GM21526 (cell line): ENCODE results near the gene RGL2.
A peak's percentile ranks its signal among the peaks of the same experiment; 100 is the strongest.
"Not testable (repeated sequence)": the region's sequence is repeated elsewhere in the genome, so short reads cannot be mapped to it uniquely, and the experiment has no call there.

ENCODE experiments used
- ATAC-seq: cut with Tn5 transposase; IDR thresholded peaks from one replicate; pipeline ENCODE4 v1.9.1; 2021; ENCODE audit warnings: moderate library complexity; ENCODE audit not compliant: unreplicated experiment, low FRiP score

RGL2 gene

GRCh38 chr6:33298773-33299236 lies at the start of gene RGL2:
Gene RGL2, minus strand, starts transcription at chr6:33298942. Its CDS starts 332 bp downstream, at chr6:33298610.
- ATAC-seq, result peak; percentile 22

DNA sequence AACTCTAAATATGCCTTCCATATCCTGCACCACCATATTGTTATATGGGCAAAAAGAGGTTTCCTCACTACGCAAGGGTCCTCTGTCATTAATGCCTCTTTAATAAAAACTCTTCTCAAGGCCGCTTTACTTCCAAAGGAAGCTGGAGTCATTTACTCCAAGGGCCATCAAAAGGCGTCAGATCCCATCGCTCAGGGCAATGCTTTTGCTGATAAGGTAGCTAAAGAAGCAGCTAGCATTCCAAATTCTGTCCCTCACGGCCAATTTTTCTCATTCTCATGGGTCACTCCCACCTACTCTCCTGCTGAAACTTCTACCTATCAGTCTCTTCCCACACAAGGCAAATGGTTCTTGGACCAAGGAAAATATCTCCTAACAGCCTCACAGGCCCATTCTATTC lies 49.1 kb upstream of the RGL2 start:
- ATAC-seq, result no peak

DNA sequence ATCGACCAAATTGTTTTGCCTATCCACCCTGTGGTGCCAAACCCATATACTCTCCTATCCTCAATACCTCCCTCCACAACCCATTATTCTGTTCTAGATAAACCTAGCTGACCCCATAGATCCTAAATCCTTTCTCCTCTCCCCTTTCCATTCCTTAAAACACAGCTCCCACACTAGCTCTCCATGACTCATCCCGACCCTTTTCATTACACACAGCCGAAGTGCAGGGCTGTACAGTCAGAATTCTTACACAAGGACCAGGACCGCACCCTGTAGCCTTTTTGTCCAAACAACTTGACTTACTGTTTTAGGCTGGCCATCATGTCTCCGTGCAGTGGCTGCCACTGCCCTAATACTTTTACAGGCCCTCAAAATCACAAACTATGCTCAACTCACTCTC lies 48.2 kb upstream of the RGL2 start:
- ATAC-seq, result not testable (repeated sequence)

DNA sequence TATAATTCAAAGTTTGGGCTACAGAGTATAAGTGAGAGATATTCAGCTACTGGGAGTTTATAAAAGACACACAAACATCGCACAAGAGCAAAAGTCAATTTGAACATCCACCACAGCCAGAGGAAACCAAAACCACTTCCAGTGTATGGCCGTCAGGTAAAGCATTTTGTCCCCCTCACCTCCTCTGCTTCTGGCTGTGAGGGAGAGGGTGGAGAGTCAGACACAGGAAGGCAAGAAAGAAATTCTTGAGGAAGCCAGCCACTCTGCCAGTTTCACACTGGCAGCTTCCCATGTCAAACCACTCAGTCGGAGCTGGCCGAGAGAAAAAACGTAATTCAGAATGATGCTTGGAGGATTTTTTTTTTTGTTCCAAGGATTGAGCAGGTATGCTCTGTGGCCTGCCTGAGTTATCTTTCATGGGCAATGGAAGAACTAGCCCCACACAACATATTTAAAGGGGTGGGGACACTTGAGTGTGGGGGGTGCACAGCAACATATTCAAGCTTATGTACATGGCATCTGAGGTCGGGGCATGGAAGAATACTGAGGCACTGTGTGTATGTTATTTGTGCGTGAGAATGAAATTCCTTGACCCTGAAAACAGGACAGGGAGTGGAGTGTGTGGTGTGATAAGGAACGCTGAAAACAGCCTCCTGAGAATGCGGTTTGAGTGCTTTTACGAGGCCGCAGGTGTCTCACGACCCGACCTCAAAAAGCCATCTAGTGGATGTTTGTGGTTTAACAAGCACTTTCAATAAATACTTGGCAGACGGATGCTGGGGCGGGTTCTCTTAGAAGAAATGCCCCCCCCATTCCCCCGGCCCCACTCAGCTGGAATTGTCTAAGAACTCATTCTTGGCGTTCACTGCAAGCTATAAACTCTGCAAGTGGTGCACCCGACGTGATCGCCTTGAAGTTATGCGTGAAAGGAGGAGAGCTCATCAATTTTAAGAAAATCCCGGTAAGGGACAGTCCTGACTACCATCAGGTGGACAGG lies 46.3 kb upstream of the RGL2 start:
- ATAC-seq, result no peak

DNA sequence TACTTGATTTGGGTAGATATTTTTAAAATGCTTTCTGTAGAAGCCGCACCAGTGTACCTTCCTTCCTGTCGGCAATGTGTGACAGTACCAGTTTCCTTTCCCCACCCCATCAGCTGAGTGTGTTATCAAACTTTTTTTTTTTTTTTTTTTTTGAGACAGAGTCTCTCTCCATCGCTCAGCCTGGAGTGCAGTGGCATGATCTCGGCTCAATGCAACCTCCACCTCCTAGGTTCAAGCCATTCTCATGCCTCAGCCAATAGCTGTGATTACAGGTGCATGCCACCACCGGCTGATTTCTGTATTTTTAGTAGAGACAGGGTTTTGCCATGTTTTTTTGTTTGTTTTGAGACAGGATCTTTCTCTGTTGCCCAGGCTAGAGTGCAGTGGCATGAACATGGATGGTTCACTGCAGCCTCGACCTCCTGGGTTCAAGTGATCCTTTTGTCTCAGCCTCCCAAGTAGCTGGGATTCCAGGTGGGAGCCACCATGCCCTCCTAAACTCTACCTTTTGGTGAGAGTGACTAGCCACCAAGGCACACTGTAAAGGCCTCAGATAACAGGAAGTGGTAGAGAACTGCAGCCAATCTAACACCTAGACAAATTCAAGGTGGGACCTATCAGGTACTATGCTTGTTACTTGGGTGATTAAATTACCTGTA lies 45.3 kb upstream of the RGL2 start:
- ATAC-seq, result no peak

DNA sequence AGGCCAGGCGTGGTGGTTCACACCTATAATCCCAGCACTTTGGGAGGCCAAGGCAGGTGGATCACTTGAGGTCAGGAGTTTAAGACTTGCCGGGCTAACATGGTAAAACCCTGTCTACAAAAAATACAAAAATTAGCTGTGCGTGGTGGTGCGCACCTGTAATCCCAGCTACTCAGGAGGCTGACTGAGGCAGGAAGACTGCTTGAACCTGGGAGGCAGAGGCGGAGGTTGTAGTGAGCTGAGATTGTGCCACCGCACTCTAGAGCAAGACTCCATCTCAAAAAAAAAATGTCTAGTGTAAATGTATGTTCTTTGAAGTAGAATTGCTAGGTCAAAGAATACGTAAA lies 44.8 kb upstream of the RGL2 start:
- ATAC-seq, result not testable (repeated sequence)

- ATAC-seq, result no peak
These were observed 40.5 kb upstream of the RGL2 start for GRCh38 chr6:33339193-33339592.

GRCh38 chr6:33336495-33336894 lies 37.8 kb upstream of the RGL2 start:
- no peak for ATAC-seq

DNA sequence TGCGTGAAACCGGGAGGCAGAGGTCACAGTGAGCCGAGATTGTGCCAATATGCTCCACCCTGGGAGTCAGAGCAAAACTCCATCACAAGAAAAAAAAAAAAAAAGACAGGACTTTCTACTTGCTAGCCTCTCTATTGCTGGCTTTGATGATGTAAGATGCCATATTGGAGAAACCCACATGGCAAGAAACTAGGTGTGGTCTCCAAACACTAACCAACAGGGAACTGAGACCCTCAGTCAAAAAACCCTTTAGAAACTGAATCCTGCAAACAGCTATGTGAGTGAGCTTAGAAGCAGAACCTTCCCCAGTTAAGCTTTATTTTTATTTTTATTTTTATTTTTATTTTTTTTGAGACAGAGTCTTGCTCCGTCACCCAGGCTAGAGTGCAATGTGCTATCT lies 37.2 kb upstream of the RGL2 start:
- ATAC-seq, result no peak

DNA sequence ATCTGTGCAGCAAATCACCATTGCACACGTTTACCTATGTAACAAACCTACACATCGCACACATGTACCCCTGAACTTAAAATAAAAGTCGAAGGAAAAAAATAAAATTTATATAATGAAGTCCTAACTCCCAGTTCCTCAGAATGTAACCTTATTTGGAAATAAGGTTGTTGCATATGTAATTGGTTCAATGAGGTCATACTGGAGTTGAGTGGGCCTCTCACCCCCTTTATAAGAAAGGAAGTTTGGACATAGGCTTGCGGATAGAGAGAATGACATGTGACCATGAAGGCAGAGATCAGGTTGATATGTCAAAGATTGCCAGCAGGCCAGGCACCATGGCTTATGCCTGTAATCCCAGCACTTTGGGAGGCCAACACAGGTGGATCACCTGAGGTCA lies 34.9 kb upstream of the RGL2 start:
- ATAC-seq, result no peak

- ATAC-seq, result no peak
These were observed 32.0 kb upstream of the RGL2 start for GRCh38 chr6:33330736-33331135.

DNA sequence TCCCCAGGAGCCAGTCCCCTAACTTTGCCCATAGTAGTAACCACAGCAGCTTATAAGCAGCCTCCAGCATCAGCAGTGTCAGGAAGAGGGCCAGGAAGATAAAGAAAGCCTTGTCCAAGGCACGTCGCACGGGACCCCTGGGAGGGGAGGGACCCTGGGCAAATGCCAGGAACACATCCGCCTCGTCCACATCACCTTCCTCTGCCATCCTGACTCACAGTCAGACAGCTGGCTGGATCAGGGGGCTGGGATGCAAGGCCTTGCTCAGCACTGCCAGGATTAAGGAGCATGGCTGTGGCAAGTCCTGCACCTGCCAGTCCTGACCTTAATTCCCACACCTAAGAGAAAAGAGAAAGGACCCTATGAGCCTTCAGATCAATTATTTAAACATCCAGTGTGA lies 30.3 kb upstream of the RGL2 start:
- no peak for ATAC-seq

- ATAC-seq, result no peak
These were observed 25.4 kb upstream of the RGL2 start for GRCh38 chr6:33324125-33324524.

- no peak for ATAC-seq
These were observed 24.8 kb upstream of the RGL2 start for GRCh38 chr6:33323623-33323948.

GRCh38 chr6:33321227-33321626 lies 22.5 kb upstream of the RGL2 start:
- ATAC-seq, result no peak

DNA sequence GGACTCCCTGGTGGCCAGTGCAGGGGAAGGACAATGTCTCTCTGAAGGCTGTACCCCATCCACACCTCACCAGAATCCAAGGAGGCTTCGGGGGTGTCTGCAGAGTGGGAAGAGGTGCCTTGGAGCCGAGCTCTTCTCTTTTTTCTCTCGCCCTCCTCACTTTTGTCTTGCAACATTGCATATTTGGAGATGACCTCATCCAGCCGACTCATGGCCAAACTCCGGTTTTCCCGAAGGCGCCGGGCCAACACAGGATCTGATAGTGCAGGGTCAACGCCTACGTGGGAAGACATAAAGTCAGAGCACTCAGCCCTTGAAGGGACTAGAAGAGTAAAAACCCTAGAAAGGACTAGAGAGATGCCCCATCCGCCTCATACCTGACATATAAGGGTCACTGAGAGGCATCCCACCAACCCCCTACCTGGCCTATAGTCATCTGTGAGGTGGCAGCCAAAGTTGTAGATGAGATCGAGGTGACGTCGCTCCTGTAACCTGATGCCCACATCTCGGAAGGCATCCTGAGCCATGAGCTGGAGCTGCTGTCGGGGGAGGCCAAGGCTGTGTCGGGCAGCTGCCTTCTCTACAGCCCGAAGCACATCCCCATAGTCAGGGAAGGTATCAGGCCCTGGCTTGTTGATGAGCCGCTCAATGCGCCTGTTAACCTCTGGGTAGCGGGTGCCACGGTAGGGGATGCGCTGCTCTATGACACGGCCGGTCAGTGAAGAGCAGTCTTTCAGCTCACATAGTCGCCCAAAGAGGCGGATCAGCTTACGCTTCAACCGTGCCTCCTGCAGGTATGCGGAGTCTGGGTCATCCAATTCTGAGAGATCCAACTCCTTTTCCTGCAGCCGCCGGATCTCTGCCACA lies 21.8 kb upstream of the RGL2 start:
- no peak for ATAC-seq

GRCh38 chr6:33319939-33320314 lies 21.2 kb upstream of the RGL2 start:
- no peak for ATAC-seq

- no peak for ATAC-seq
These were observed 19.8 kb upstream of the RGL2 start for GRCh38 chr6:33318426-33319073.

DNA sequence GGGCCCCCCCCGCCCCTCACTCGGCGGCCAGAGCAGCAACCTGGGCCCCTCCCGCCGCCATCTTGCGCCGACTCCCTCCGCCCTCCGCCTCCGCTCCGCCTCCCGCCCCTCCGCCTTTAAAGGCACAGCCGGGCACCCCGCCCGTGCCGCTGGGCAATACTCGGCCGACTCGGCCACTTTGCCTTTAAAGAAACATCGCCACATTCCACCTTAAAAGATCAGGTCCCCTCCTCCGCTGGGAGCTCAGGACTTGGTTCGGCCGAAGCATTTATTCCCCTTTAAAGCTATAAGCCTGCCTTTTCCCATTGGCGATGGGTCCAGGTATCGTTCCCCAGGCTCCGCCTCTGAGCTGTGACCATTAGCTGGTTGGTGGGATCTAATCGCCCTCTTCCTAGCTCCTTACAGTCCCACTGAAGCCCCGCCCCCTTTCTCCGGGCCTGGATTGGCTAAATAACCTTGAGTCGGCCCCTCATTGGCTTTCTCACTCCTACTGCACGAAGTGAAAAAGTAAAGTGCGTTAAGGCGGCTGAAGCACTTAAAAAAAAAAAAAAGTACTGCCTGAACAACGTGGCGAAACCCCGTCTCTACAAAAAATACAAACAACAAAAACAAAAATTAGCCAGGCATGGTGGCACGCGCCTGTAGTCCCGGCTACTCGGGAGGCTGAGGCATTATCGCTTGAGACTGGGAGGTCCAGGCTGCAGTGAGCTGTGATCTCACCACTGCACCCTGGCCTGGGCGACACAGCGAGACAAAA lies 19.1 kb upstream of the RGL2 start, which contains the start of gene ZBTB22:
Gene ZBTB22 (minus strand): TSS at position 76 of the 757 bp plus-strand sequence. CDS start 828 bp downstream, outside the sequence.
- peak; percentile 40 for ATAC-seq

DNA sequence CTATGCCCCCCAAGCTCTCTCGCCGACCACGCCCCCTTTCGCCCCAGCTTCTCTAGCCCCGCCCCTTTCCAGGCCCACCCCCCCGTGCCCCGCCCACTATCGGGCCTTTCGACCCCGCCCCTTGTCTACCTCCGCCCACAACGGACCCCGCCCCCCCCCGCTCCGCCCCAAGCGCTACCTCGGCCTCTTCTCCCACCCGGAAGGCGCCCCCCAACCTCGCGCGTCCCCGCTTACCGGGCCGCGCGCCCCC lies 18.6 kb upstream of the RGL2 start:
- no peak for ATAC-seq
